Left lung (tissue), 10 donors: ENCODE measurements around the gene SLC30A3. TPM values are rescaled to one million over a fixed set of nuclear protein-coding genes. Genes with fewer than 3 reads are reported as not detected.

ENCODE experiments used
- ATAC-seq: fragments of 200-7000 bp; cut with Tn5 transposase; one replicate; pipeline ENCODE4 v1.9.1; 2020; ENCODE audit warnings: moderate library complexity
- DNase-seq, 4 donors: peaks; one replicate each; pipeline ENCODE4 v3.0.0-alpha.2; 2013 to 2020
- H3K27ac ChIP-seq, 2 donors: fragments of 200-600 bp; sonication (generic) in 1 of 2; one replicate each; pipeline versions ENCODE4 v1.5.0 to v1.8.0; 2020 to 2021
- H3K27me3 ChIP-seq, 2 donors: fragments of 200-600 bp; sonication (generic) in 1 of 2; one replicate each; pipeline versions ENCODE4 v1.5.0 to v1.8.0; 2020 to 2021
- H3K36me3 ChIP-seq, 2 donors: fragments of 200-600 bp; sonication (generic) in 1 of 2; one replicate each; pipeline versions ENCODE4 v1.5.0 to v1.8.0; 2020 to 2021
- H3K4me1 ChIP-seq, 2 donors: fragments of 200-600 bp; one replicate each; pipeline ENCODE4 v1.8.0; 2021
- H3K4me3 ChIP-seq, 2 donors: fragments of 200-600 bp; sonication (generic) in 1 of 2; one replicate each; pipeline versions ENCODE4 v1.5.0 to v1.8.0; 2020 to 2021; ENCODE audit warnings: mild to moderate bottlenecking in 1 of 2
- H3K9me3 ChIP-seq, 2 donors: fragments of 200-600 bp; sonication (generic) in 1 of 2; one replicate each; pipeline versions ENCODE4 v1.5.0 to v1.8.0; 2020 to 2021
- CTCF ChIP-seq, 2 donors: fragments of 200-600 bp; sonication (generic) in 1 of 2; IDR thresholded peaks; one replicate each; pipeline versions ENCODE4 v1.5.0 to v1.8.0; 2021; ENCODE audit warnings: antibody characterized with exemption in 2 of 2
- intact Hi-C, 2 donors: fragments of 100-400 bp; cut with DNase I; formaldehyde crosslinking; loops; one replicate each; pipeline versions ENCODE4 v1.11.2 to v1.14.2; 2022
- polyA plus RNA-seq, 6 donors: library from polyadenylated mRNA; unstranded; fragments of 120-200 nt; gene quantifications; one replicate each; pipeline ENCODE4 v1.2.1, GENCODE V29; 2013; ENCODE audit not compliant: insufficient read length in 6 of 6
- total RNA-seq, 2 donors: library from RNA; stranded (reverse); fragmentation: NEBNext Ultra II Directional; extraction: Animal tissue kit (Norgen Biotek cat#: 25700); gene quantifications; one replicate each; pipeline ENCODE4 v1.2.1, GENCODE V29; 2021
- donor health status: DM: no; HTN: yes; CAD: no.
- donor health status: DM: no; HTN: no; CAD: no.

Gene SLC30A3
- total and polyA plus RNA-seq, 8 donors: 0.26 to 0.69 (median 0.48) TPM

GRCh38 chr2:27296481-27296880 is 33.6 kb upstream of the SLC30A3 start:
- no peak overlapping the region for H3K27ac ChIP-seq
- peaks cover 0 to 7% of the 10 kb centered on the region in 2 donors for H3K27me3 ChIP-seq
- no peak for TF ChIP-seq CTCF (IDR thresholded peaks at IDR 0.05)
- no peaks in the 10 kb centered on the region for H3K4me1 ChIP-seq
- H3K9me3 ChIP-seq: no peaks in the 10 kb centered on the region
- intact Hi-C loops: no loop called here
- H3K36me3 ChIP-seq: no peaks in the 10 kb centered on the region
- DNase-seq: no peak
- no peak overlapping the region for H3K4me3 ChIP-seq
- ATAC-seq: no peak

DNA sequence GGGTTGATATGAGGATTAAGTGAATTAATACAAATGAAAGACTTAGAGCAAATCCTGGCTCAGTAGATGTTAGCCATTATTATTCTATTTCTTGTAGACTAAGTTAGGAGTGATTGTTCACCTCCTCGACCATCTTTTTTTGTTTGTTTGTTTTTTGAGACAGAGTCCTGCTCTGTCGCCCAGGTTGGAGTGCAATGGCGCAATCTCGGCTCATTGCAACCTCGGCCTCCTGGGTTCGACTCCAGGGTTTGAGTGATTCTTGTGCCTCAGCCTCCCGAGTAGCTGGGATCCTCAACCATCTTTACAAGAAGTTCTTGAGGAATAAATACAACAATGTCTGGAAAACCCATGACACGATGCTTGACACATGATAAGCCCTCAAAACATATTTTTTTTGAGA is 32.1 kb upstream of the SLC30A3 start:
- Histone ChIP-seq H3K4me3 (no peak overlapping the region), H3K36me3 (no peaks in the 10 kb centered on the region), H3K27me3 (peaks cover 0 to 18% of the 10 kb centered on the region in 2 donors), H3K27ac (no peak overlapping the region), H3K9me3 (no peaks in the 10 kb centered on the region), H3K4me1 (no peaks in the 10 kb centered on the region)
- intact Hi-C loops: no loop called here
- DNase-seq (no peak), ATAC-seq (no peak)
- no peak for TF ChIP-seq CTCF (IDR thresholded peaks at IDR 0.05)

DNA sequence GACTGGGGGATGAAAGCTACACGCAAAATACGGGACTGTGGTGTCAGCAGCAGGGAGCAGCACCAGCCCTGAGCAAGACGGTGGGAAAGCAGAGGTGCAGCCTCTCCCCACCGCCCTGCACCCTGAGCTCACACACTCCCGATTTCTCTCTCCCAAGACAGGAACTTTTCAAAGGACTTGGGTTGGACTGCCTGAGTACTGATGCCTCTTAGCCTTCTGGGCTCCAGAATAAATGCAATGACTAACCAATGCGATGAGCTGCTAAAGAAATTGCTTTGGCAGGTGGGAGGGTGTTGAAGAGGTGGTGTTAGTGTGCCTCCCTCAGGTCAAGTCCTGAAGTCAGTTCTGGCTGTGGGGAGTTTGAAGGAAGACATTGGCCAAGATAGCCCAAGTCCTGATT is 29.0 kb upstream of the SLC30A3 start:
- no peak for TF ChIP-seq CTCF (IDR thresholded peaks at IDR 0.05)
- Histone ChIP-seq H3K4me3 (no peak overlapping the region), H3K27me3 (peaks cover 0 to 24% of the 10 kb centered on the region in 2 donors), H3K27ac (no peak overlapping the region), H3K9me3 (no peaks in the 10 kb centered on the region), H3K4me1 (no peaks in the 10 kb centered on the region), H3K36me3 (no peaks in the 10 kb centered on the region)
- intact Hi-C loops: no loop called here
- ATAC-seq (peak; percentile 38), DNase-seq (no peak)

GRCh38 chr2:27290549-27290948 is 27.7 kb upstream of the SLC30A3 start:
- Histone ChIP-seq H3K9me3 (no peaks in the 10 kb centered on the region), H3K27me3 (peaks cover 0 to 24% of the 10 kb centered on the region in 2 donors), H3K4me1 (no peaks in the 10 kb centered on the region), H3K36me3 (no peaks in the 10 kb centered on the region), H3K4me3 (no peak overlapping the region), H3K27ac (no peak overlapping the region)
- no peak for DNase-seq
- TF ChIP-seq CTCF (IDR thresholded peaks at IDR 0.05): no peak
- ATAC-seq: no peak
- intact Hi-C loops: no loop called here

GRCh38 chr2:27288610-27289009 is 25.8 kb upstream of the SLC30A3 start:
- Histone ChIP-seq H3K27me3 (peaks cover 0 to 19% of the 10 kb centered on the region in 2 donors), H3K4me3 (no peak overlapping the region), H3K36me3 (no peaks in the 10 kb centered on the region), H3K27ac (no peak overlapping the region), H3K9me3 (no peaks in the 10 kb centered on the region), H3K4me1 (no peaks in the 10 kb centered on the region)
- intact Hi-C loops: loop anchor here in 1 of 2 donors (10.0 kb wide), 1 partner anchor 194 kb away; no protein-coding TSS in a partner anchor
- no peak for DNase-seq
- ATAC-seq: no peak
- no peak for TF ChIP-seq CTCF (IDR thresholded peaks at IDR 0.05)
